ENCODE measurements around the gene MAT2B. TPM values are rescaled to one million over a fixed set of nuclear protein-coding genes. Genes with fewer than 3 reads are reported as not detected.

MAT2B gene
- polyA plus RNA-seq, 2 of the 4 experiments (the other 2 are of a cell fraction): 58.6 to 74.0 TPM

GRCh38 chr5:163459462-163459818 is 46.0 kb upstream of the MAT2B start:
- H3K4me1 ChIP-seq: peaks cover 27% of the 10 kb centered on the region
- FAIRE-seq (no peak), DNase-seq (ENCODE audit: low read depth in 1 of 2, low spot score in 1 of 2) (no peak), ATAC-seq (no peak; a peak in 1 of 6 replicates)
- H3K4me2 ChIP-seq: peak overlapping the region; percentile 90
- peak overlapping the region; percentile 91 to 92 for H3K27ac ChIP-seq
- TF ChIP-seq HMGXB4 (CRISPR knock-in tag; IDR thresholded peaks at IDR 0.05; ENCODE audit: borderline replicate concordance) (no peak), NPAS2 (CRISPR knock-in tag; IDR thresholded peaks at IDR 0.05; ENCODE audit: borderline replicate concordance) (no peak), BCL3 (IDR thresholded peaks at IDR 0.05) (no peak), MYC (IDR thresholded peaks at IDR 0.05; ENCODE audit: borderline replicate concordance, low read length) (no peak), SREBF2 (IDR thresholded peaks at IDR 0.05) (no peak), MAZ (IDR thresholded peaks at IDR 0.05; ENCODE audit: borderline replicate concordance, low read depth, low read length) (no peak), USF2 (IDR thresholded peaks at IDR 0.05) (no peak), E2F6 (IDR thresholded peaks at IDR 0.05; ENCODE audit: borderline replicate concordance, low read depth) (no peak), RCOR1 (IDR thresholded peaks at IDR 0.05; ENCODE audit: low read depth, low read length) (no peak), FOSB (CRISPR knock-in tag; IDR thresholded peaks at IDR 0.05) (no peak), CHD4 (IDR thresholded peaks at IDR 0.05; ENCODE audit: borderline replicate concordance) (no peak), MAFK (IDR thresholded peaks at IDR 0.05; ENCODE audit: partially characterized antibody) (no peak)
- POLR2A ChIA-PET: interaction anchor here (1.2 to 5.1 kb wide), 11 partner anchors 10 to 50 kb away, joined by 4 to 76 read pairs (median 9); partner anchors contain the start of genes CCNG1 and MAT2B
- H3K9me3 ChIP-seq: no peaks in the 10 kb centered on the region
- H3K4me3 ChIP-seq: peak overlapping the region; percentile 73
- CTCF ChIA-PET: interaction anchor here (1.6 to 2.1 kb wide), 2 partner anchors 17 to 44 kb away, joined by 4 to 7 read pairs; no protein-coding TSS in a partner anchor
- WGBS (ENCODE audit: missing lambda C conversion rate): 1% methylated on average over 9 of the region's 12 CpGs

- POLR2A ChIA-PET: interaction anchor here (1.0 to 5.1 kb wide), 15 partner anchors 9 to 51 kb away, joined by 3 to 76 read pairs (median 9); partner anchors contain the start of genes CCNG1 and MAT2B
- WGBS (ENCODE audit: missing lambda C conversion rate): 2% methylated on average over 25 of the region's 59 CpGs
- no peaks in the 10 kb centered on the region for H3K9me3 ChIP-seq
- CTCF ChIA-PET: interaction anchor here (1.6 to 2.1 kb wide), 3 partner anchors 18 to 43 kb away, joined by 4 to 7 read pairs (median 5); no protein-coding TSS in a partner anchor
- peak within 1 kb of the TSS; percentile 91 to 92 for H3K27ac ChIP-seq
- ATAC-seq (peak; percentile 86 to 93), FAIRE-seq (no peak), DNase-seq (ENCODE audit: low read depth in 1 of 2, low spot score in 1 of 2) (peak; percentile 85 to 99)
- peak within 1 kb of the TSS; percentile 73 for H3K4me3 ChIP-seq
- H3K4me1 ChIP-seq: peaks cover 27% of the 10 kb centered on the region
- peak within 1 kb of the TSS; percentile 90 for H3K4me2 ChIP-seq
- no peak for TF ChIP-seq CBX8 (IDR thresholded peaks at IDR 0.05)
- no peak for TF ChIP-seq EHF (CRISPR knock-in tag; IDR thresholded peaks at IDR 0.05)
- TF ChIP-seq PBX3 (IDR thresholded peaks at IDR 0.05): peak; percentile 26; the same call in 1 of the 2 replicates
- TF ChIP-seq SREBF2 (IDR thresholded peaks at IDR 0.05): no peak
- peak; percentile 41; the same call in 2 of the 3 replicates for TF ChIP-seq BCL3 (IDR thresholded peaks at IDR 0.05)
- no peak for TF ChIP-seq SMC3 (IDR thresholded peaks at IDR 0.05)
- TF ChIP-seq CEBPB (IDR thresholded peaks at IDR 0.05): peak; percentile 59 to 82; a peak in 3 of 4 replicates
- peak; percentile 95 for TF ChIP-seq POLR2A (IDR thresholded peaks at IDR 0.05; ENCODE audit: low read length)
- peak; percentile 21; the same call in 1 of the 3 replicates for TF ChIP-seq CTCF (IDR thresholded peaks at IDR 0.05)
- no peak for TF ChIP-seq CHD4 (IDR thresholded peaks at IDR 0.05; ENCODE audit: borderline replicate concordance)
- TF ChIP-seq NFE2L2 (conservative IDR thresholded peaks at IDR 0.05; ENCODE audit: low read length): no peak
- TF ChIP-seq REST (IDR thresholded peaks at IDR 0.05): no peak
Observed at GRCh38 chr5:163459819-163460561, 45.4 kb upstream of the MAT2B start, which contains the start of gene NUDCD2. TSS of gene NUDCD2 (minus strand) at chr5:163460102. CDS start at chr5:163460050, 52 bp downstream.
